Measurements from ENCODE around the gene PACSIN2. TPM values are rescaled to one million over a fixed set of nuclear protein-coding genes. Genes with fewer than 3 reads are reported as not detected.

PACSIN2 gene
- total and polyA plus RNA-seq, 2 of the 13 experiments (the other 11 are each of a cell fraction or from before 2014, with no cell fraction given), result 54.1 to 68.8 TPM

DNA sequence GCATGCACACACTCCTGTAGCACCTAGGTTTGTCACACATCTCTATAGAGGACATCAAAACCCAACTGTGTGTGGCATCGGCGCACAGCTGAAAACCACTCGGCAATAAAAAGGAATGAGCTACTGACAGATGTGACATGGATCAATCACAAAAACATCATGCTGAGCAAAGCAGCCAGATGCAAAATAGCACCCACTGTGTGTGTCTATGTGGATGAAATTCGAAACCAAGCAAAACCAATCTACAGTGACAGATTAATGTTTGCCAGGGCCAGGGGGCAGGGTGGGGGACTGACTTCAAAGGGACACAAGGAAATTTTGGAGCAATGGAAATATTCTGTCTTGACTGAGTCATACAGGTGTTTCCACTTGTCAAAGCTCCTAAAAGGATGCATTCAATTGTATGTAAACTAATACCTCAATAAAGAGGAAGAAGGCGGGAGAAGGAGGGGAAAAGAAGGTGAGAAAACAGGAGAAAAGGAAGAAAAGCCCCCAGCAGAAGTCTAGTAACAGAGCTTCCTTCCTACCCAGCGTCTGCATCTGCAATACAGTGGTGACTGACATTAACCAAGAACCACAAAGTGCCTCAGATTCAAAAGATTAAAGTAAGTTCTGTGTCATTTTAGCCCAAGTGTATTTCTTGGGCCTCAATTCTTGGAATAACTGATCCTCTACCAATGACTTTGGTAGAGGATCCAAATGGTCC is 49.8 kb downstream of the PACSIN2 start (continued):
- TF ChIP-seq, protein P1, sequence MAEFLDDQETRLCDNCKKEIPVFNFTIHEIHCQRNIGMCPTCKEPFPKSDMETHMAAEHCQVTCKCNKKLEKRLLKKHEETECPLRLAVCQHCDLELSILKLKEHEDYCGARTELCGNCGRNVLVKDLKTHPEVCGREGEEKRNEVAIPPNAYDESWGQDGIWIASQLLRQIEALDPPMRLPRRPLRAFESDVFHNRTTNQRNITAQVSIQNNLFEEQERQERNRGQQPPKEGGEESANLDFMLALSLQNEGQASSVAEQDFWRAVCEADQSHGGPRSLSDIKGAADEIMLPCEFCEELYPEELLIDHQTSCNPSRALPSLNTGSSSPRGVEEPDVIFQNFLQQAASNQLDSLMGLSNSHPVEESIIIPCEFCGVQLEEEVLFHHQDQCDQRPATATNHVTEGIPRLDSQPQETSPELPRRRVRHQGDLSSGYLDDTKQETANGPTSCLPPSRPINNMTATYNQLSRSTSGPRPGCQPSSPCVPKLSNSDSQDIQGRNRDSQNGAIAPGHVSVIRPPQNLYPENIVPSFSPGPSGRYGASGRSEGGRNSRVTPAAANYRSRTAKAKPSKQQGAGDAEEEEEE (CRISPR knock-in tag; IDR thresholded peaks at IDR 0.05; ENCODE audit: borderline replicate concordance), result no peak
- TF ChIP-seq ARID5B (CRISPR knock-in tag; IDR thresholded peaks at IDR 0.05), result peak; percentile 68
- no peak for TF ChIP-seq ZBTB3 (CRISPR knock-in tag; IDR thresholded peaks at IDR 0.05; ENCODE audit: borderline replicate concordance, low read depth)
- TF ChIP-seq HMG20A (CRISPR knock-in tag; IDR thresholded peaks at IDR 0.05; ENCODE audit: borderline replicate concordance), result peak; percentile 43; the same call in 1 of the 2 replicates
- TF ChIP-seq ARNT2 (CRISPR knock-in tag; IDR thresholded peaks at IDR 0.05; ENCODE audit: low read depth), result no peak
- no peak for TF ChIP-seq SMARCC2 (IDR thresholded peaks at IDR 0.05)
- no peak for TF ChIP-seq HNRNPK (IDR thresholded peaks at IDR 0.05; ENCODE audit: low read depth, low read length, poor library complexity, severe bottlenecking)
- no peak for TF ChIP-seq GZF1 (CRISPR knock-in tag; IDR thresholded peaks at IDR 0.05)
- TF ChIP-seq, protein P2, sequence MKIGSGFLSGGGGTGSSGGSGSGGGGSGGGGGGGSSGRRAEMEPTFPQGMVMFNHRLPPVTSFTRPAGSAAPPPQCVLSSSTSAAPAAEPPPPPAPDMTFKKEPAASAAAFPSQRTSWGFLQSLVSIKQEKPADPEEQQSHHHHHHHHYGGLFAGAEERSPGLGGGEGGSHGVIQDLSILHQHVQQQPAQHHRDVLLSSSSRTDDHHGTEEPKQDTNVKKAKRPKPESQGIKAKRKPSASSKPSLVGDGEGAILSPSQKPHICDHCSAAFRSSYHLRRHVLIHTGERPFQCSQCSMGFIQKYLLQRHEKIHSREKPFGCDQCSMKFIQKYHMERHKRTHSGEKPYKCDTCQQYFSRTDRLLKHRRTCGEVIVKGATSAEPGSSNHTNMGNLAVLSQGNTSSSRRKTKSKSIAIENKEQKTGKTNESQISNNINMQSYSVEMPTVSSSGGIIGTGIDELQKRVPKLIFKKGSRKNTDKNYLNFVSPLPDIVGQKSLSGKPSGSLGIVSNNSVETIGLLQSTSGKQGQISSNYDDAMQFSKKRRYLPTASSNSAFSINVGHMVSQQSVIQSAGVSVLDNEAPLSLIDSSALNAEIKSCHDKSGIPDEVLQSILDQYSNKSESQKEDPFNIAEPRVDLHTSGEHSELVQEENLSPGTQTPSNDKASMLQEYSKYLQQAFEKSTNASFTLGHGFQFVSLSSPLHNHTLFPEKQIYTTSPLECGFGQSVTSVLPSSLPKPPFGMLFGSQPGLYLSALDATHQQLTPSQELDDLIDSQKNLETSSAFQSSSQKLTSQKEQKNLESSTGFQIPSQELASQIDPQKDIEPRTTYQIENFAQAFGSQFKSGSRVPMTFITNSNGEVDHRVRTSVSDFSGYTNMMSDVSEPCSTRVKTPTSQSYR (CRISPR knock-in tag; IDR thresholded peaks at IDR 0.05; ENCODE audit: borderline replicate concordance), result peak; percentile 40; the same call in 1 of the 2 replicates
- peak; percentile 72 for TF ChIP-seq SAP130 (CRISPR knock-in tag; IDR thresholded peaks at IDR 0.05; ENCODE audit: low read depth)
- 0 out of 2 replicates have a peak, but pooled peaks have one; percentile 41 for TF ChIP-seq SP5 (CRISPR knock-in tag; IDR thresholded peaks at IDR 0.05; ENCODE audit: borderline replicate concordance, low read depth)
